Measurements from ENCODE around the gene TCP11.

The TCP11 gene

DNA sequence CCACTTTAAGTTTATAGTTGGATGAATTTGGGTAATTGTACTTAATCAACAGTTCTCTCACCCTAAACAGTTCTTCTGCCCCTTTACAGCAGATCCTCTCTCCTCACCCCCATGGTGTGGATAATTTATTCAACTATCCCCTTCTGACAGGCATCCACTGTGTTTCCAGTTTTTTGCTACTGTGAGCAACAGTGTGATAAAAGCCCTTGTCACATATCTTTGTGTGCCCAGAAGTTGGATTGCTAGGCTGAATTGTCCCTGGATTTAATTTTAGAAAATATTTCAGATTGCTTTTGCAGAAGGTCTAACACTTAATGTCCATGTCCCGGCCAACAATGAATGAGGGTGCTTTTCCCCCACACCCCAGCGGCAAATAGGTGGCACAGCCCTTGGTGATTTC lies 42.1 kb upstream of the TCP11 start:
- H3K4me2 ChIP-seq (ENCODE audit: insufficient read depth, low read length, poor library complexity, severe bottlenecking), result no peak overlapping the region
- H3K4me1 ChIP-seq (ENCODE audit: control insufficient read depth in 2 of 2, insufficient read depth in 1 of 2, low read depth in 1 of 2, low read length in 2 of 2), result peaks cover 3 to 10% of the 10 kb centered on the region in 2 donors
- DNase-seq (ENCODE audit: low spot score), result no peak
- H2BK120ac ChIP-seq (ENCODE audit: low read depth, low read length), result no peak overlapping the region
- no CpG with 5 or more reads among the region's 2 CpGs for WGBS, 2 donors (ENCODE audit: extremely low coverage in 2 of 2, insufficient read length in 2 of 2, insufficient replicate concordance in 1 of 2)
- no peak overlapping the region for H4K91ac ChIP-seq (ENCODE audit: low read depth, low read length, poor library complexity)
- H3K4me3 ChIP-seq (ENCODE audit: low read length in 2 of 2), result no peak overlapping the region
- H3K23ac ChIP-seq (ENCODE audit: low read depth, low read length, poor library complexity), result no peak overlapping the region
- H2BK15ac ChIP-seq (ENCODE audit: low read length), result no peak overlapping the region
- no peaks in the 10 kb centered on the region for H3K79me1 ChIP-seq (ENCODE audit: low read depth, low read length)
- no peak overlapping the region for H3K9ac ChIP-seq (ENCODE audit: low read depth, low read length, poor library complexity)
- H3K9me3 ChIP-seq (replicated peaks in 1 of 2; ENCODE audit: control insufficient read depth in 2 of 2, insufficient read depth in 1 of 2, low read depth in 1 of 2, low read length in 2 of 2), result no peaks in the 10 kb centered on the region
- H2AFZ ChIP-seq (ENCODE audit: low read length), result no peak overlapping the region
- no peak overlapping the region for H3K4ac ChIP-seq (ENCODE audit: low read length)
- no peak overlapping the region for H3K27ac ChIP-seq (replicated peaks; ENCODE audit: low read length)
- H2BK12ac ChIP-seq (ENCODE audit: low read length), result no peak overlapping the region
- no peak overlapping the region for H2AK5ac ChIP-seq (ENCODE audit: low read depth, low read length)
- no peaks in the 10 kb centered on the region for H3K36me3 ChIP-seq (replicated peaks in 1 of 2; ENCODE audit: control insufficient read depth in 2 of 2, insufficient read depth in 2 of 2, low read length in 2 of 2)
- H4K8ac ChIP-seq (ENCODE audit: low read depth, low read length), result no peak overlapping the region
- H3K27me3 ChIP-seq (ENCODE audit: control insufficient read depth in 3 of 3, insufficient read depth in 3 of 3, low read depth in 1 of 3, low read length in 3 of 3), result peaks cover 0 to 6% (median 0%) of the 10 kb centered on the region in 3 experiments
- no peak overlapping the region for H2BK5ac ChIP-seq (ENCODE audit: low read length)
- H3K18ac ChIP-seq (ENCODE audit: low read length), result no peak overlapping the region
- H3K14ac ChIP-seq (ENCODE audit: low read length), result no peak overlapping the region

GRCh38 chr6:35181933-35182612 lies 40.9 kb upstream of the TCP11 start:
- H2BK120ac ChIP-seq (ENCODE audit: low read depth, low read length), result no peak overlapping the region
- no peak overlapping the region for H3K14ac ChIP-seq (ENCODE audit: low read length)
- no peak for DNase-seq (ENCODE audit: low spot score)
- no peak overlapping the region for H2BK12ac ChIP-seq (ENCODE audit: low read length)
- H2AFZ ChIP-seq (ENCODE audit: low read length), result no peak overlapping the region
- no peaks in the 10 kb centered on the region for H3K36me3 ChIP-seq (replicated peaks in 1 of 2; ENCODE audit: control insufficient read depth in 2 of 2, insufficient read depth in 2 of 2, low read length in 2 of 2)
- H3K79me1 ChIP-seq (ENCODE audit: low read depth, low read length), result no peaks in the 10 kb centered on the region
- no peak overlapping the region for H3K27ac ChIP-seq (replicated peaks; ENCODE audit: low read length)
- H3K27me3 ChIP-seq (ENCODE audit: control insufficient read depth in 3 of 3, insufficient read depth in 3 of 3, low read depth in 1 of 3, low read length in 3 of 3), result peaks cover 0 to 6% (median 0%) of the 10 kb centered on the region in 3 experiments
- H4K91ac ChIP-seq (ENCODE audit: low read depth, low read length, poor library complexity), result no peak overlapping the region
- WGBS, 2 donors (ENCODE audit: extremely low coverage in 2 of 2, insufficient read length in 2 of 2, insufficient replicate concordance in 1 of 2), result no CpG with 5 or more reads among the region's 55 CpGs
- no peak overlapping the region for H3K4ac ChIP-seq (ENCODE audit: low read length)
- H3K4me1 ChIP-seq (ENCODE audit: control insufficient read depth in 2 of 2, insufficient read depth in 1 of 2, low read depth in 1 of 2, low read length in 2 of 2), result peaks cover 3 to 10% of the 10 kb centered on the region in 2 donors
- no peak overlapping the region for H4K8ac ChIP-seq (ENCODE audit: low read depth, low read length)
- no peak overlapping the region for H2BK5ac ChIP-seq (ENCODE audit: low read length)
- no peak overlapping the region for H2AK5ac ChIP-seq (ENCODE audit: low read depth, low read length)
- no peak overlapping the region for H3K23ac ChIP-seq (ENCODE audit: low read depth, low read length, poor library complexity)
- no peak overlapping the region for H3K4me3 ChIP-seq (ENCODE audit: low read length in 2 of 2)
- H2BK15ac ChIP-seq (ENCODE audit: low read length), result no peak overlapping the region
- H3K18ac ChIP-seq (ENCODE audit: low read length), result peak overlapping the region; percentile 80
- H3K4me2 ChIP-seq (ENCODE audit: insufficient read depth, low read length, poor library complexity, severe bottlenecking), result peak overlapping the region; percentile 29
- no peak overlapping the region for H3K9ac ChIP-seq (ENCODE audit: low read depth, low read length, poor library complexity)
- no peaks in the 10 kb centered on the region for H3K9me3 ChIP-seq (replicated peaks in 1 of 2; ENCODE audit: control insufficient read depth in 2 of 2, insufficient read depth in 1 of 2, low read depth in 1 of 2, low read length in 2 of 2)

GRCh38 chr6:35181308-35181932 lies 40.3 kb upstream of the TCP11 start:
- H3K9ac ChIP-seq (ENCODE audit: low read depth, low read length, poor library complexity), result no peak overlapping the region
- no peak overlapping the region for H2BK5ac ChIP-seq (ENCODE audit: low read length)
- no peak overlapping the region for H3K4me3 ChIP-seq (ENCODE audit: low read length in 2 of 2)
- H2AFZ ChIP-seq (ENCODE audit: low read length), result no peak overlapping the region
- H3K4ac ChIP-seq (ENCODE audit: low read length), result no peak overlapping the region
- peak overlapping the region; percentile 11 for H3K18ac ChIP-seq (ENCODE audit: low read length)
- no peak overlapping the region for H3K4me2 ChIP-seq (ENCODE audit: insufficient read depth, low read length, poor library complexity, severe bottlenecking)
- peaks cover 0 to 6% (median 0%) of the 10 kb centered on the region in 3 experiments for H3K27me3 ChIP-seq (ENCODE audit: control insufficient read depth in 3 of 3, insufficient read depth in 3 of 3, low read depth in 1 of 3, low read length in 3 of 3)
- no peak overlapping the region for H3K14ac ChIP-seq (ENCODE audit: low read length)
- no peak overlapping the region for H2BK15ac ChIP-seq (ENCODE audit: low read length)
- no CpG with 5 or more reads among the region's 5 CpGs for WGBS, 2 donors (ENCODE audit: extremely low coverage in 2 of 2, insufficient read length in 2 of 2, insufficient replicate concordance in 1 of 2)
- no peak for DNase-seq (ENCODE audit: low spot score)
- no peaks in the 10 kb centered on the region for H3K36me3 ChIP-seq (replicated peaks in 1 of 2; ENCODE audit: control insufficient read depth in 2 of 2, insufficient read depth in 2 of 2, low read length in 2 of 2)
- no peak overlapping the region for H3K27ac ChIP-seq (replicated peaks; ENCODE audit: low read length)
- no peak overlapping the region for H4K91ac ChIP-seq (ENCODE audit: low read depth, low read length, poor library complexity)
- no peak overlapping the region for H4K8ac ChIP-seq (ENCODE audit: low read depth, low read length)
- no peaks in the 10 kb centered on the region for H3K79me1 ChIP-seq (ENCODE audit: low read depth, low read length)
- H2BK12ac ChIP-seq (ENCODE audit: low read length), result no peak overlapping the region
- H3K4me1 ChIP-seq (ENCODE audit: control insufficient read depth in 2 of 2, insufficient read depth in 1 of 2, low read depth in 1 of 2, low read length in 2 of 2), result peaks cover 3 to 10% of the 10 kb centered on the region in 2 donors
- H3K23ac ChIP-seq (ENCODE audit: low read depth, low read length, poor library complexity), result no peak overlapping the region
- no peak overlapping the region for H2AK5ac ChIP-seq (ENCODE audit: low read depth, low read length)
- no peaks in the 10 kb centered on the region for H3K9me3 ChIP-seq (replicated peaks in 1 of 2; ENCODE audit: control insufficient read depth in 2 of 2, insufficient read depth in 1 of 2, low read depth in 1 of 2, low read length in 2 of 2)
- no peak overlapping the region for H2BK120ac ChIP-seq (ENCODE audit: low read depth, low read length)

DNA sequence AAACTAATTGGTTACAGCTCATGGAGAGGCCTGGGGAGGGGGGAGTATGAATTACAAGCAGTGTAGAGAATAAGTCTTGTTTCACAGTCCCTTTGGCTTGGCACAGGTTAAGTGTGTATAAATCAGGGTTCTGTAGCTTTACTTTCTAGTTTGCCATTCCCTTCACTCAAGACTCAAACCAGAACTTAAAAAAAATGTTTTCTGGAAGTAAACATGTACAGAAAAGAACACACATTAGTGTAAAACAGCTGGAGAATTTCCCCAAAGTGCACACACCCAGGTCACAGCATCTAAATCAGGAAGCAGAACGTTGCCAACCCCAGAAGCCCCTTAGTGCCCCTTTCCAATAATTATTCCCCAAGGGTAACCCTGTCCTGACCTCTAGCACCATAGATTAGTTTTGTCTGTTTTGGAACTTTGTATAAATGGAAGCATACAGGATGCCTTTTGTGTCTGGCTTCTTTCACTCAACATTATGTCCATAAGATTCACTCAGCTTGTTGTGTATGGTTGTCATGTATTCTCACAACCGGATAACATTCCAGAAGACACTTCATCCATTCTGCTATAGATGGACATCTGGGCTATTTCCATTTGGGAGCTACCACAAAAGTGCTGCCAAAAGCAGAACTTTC lies 38.9 kb upstream of the TCP11 start:
- Histone ChIP-seq H3K4ac (ENCODE audit: low read length) (no peak overlapping the region), H3K4me3 (ENCODE audit: low read length in 2 of 2) (no peak overlapping the region), H3K9me3 (replicated peaks in 1 of 2; ENCODE audit: control insufficient read depth in 2 of 2, insufficient read depth in 1 of 2, low read depth in 1 of 2, low read length in 2 of 2) (no peaks in the 10 kb centered on the region), H3K9ac (ENCODE audit: low read depth, low read length, poor library complexity) (no peak overlapping the region), H2BK12ac (ENCODE audit: low read length) (no peak overlapping the region), H3K23ac (ENCODE audit: low read depth, low read length, poor library complexity) (no peak overlapping the region), H4K8ac (ENCODE audit: low read depth, low read length) (no peak overlapping the region), H3K14ac (ENCODE audit: low read length) (no peak overlapping the region), H2AK5ac (ENCODE audit: low read depth, low read length) (no peak overlapping the region), H3K79me1 (ENCODE audit: low read depth, low read length) (no peaks in the 10 kb centered on the region), H2AFZ (ENCODE audit: low read length) (no peak overlapping the region), H3K27ac (replicated peaks; ENCODE audit: low read length) (no peak overlapping the region), H2BK120ac (ENCODE audit: low read depth, low read length) (no peak overlapping the region), H2BK5ac (ENCODE audit: low read length) (no peak overlapping the region), H3K27me3 (ENCODE audit: control insufficient read depth in 3 of 3, insufficient read depth in 3 of 3, low read depth in 1 of 3, low read length in 3 of 3) (no peaks in the 10 kb centered on the region), H3K18ac (ENCODE audit: low read length) (no peak overlapping the region), H3K4me2 (ENCODE audit: insufficient read depth, low read length, poor library complexity, severe bottlenecking) (no peak overlapping the region), H4K91ac (ENCODE audit: low read depth, low read length, poor library complexity) (no peak overlapping the region), H3K36me3 (replicated peaks in 1 of 2; ENCODE audit: control insufficient read depth in 2 of 2, insufficient read depth in 2 of 2, low read length in 2 of 2) (no peaks in the 10 kb centered on the region), H3K4me1 (ENCODE audit: control insufficient read depth in 2 of 2, insufficient read depth in 1 of 2, low read depth in 1 of 2, low read length in 2 of 2) (peaks cover 3 to 10% of the 10 kb centered on the region in 2 donors), H2BK15ac (ENCODE audit: low read length) (no peak overlapping the region)
- WGBS, 2 donors (ENCODE audit: extremely low coverage in 2 of 2, insufficient read length in 2 of 2, insufficient replicate concordance in 1 of 2), result no CpG with 5 or more reads among the region's 2 CpGs
- no peak for DNase-seq (ENCODE audit: low spot score)
